HG02852 (cell line): Measurements from ENCODE around the gene PRSS21.

Experiments used
- ATAC-seq: cut with Tn5 transposase; IDR thresholded peaks from one replicate; pipeline ENCODE4 v1.9.1; 2021; ENCODE audit warnings: mild to moderate bottlenecking, moderate library complexity; ENCODE audit not compliant: unreplicated experiment

Gene PRSS21, protein sequence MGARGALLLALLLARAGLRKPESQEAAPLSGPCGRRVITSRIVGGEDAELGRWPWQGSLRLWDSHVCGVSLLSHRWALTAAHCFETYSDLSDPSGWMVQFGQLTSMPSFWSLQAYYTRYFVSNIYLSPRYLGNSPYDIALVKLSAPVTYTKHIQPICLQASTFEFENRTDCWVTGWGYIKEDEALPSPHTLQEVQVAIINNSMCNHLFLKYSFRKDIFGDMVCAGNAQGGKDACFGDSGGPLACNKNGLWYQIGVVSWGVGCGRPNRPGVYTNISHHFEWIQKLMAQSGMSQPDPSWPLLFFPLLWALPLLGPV

DNA sequence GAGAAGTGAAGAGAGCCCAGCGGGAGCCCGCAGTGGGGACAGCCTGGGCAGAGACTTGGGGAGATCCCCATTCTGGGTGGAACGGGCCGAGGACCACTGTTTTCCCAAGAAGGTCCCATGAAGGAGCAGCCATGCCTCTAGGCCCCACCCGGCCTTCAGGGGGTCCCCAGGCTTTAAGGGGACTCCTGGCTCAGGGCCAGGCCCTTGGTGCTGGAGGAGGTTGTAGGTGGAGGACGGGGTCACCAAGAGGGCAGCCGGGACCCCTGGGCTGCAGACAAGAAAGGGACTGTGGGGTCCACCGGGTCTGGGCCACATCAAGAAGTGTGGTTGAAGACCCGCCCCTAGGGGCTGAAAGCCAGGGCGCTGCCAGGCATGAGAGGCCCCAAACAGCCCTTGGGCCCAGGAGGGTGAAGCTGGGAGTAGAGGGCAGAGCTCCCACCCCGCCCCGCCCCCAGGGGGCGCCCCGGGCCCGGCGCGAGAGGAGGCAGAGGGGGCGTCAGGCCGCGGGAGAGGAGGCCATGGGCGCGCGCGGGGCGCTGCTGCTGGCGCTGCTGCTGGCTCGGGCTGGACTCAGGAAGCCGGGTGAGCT, at the start of gene PRSS21:
PRSS21 (plus strand) TSS at position 487 of the 589 bp plus-strand sequence; CDS start at position 519, 32 bp downstream.
- no peak for ATAC-seq

DNA sequence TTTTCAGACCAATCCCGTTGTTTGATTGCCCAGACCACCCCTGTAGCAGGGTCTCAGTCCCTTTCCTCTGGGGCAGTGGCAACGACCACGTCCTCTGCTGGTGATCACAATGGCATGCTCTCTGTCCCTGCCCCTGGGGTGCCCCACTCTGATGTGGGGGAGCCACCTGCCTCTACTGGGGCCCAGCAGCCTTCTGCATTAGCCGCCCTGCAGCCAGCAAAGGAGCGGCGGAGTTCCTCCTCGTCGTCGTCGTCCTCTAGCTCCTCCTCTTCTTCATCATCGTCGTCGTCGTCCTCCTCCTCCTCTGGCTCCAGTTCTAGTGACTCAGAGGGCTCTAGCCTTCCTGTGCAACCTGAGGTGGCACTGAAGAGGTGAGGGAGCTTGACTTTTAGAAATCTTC, 49.1 kb upstream of the PRSS21 start:
- ATAC-seq: no peak

GRCh38 chr16:2768403-2769089, 48.5 kb upstream of the PRSS21 start:
- ATAC-seq: no peak

- no peak for ATAC-seq
Observed at GRCh38 chr16:2769100-2769529, 47.9 kb upstream of the PRSS21 start.

GRCh38 chr16:2769675-2770056, 47.4 kb upstream of the PRSS21 start:
- ATAC-seq: no peak

DNA sequence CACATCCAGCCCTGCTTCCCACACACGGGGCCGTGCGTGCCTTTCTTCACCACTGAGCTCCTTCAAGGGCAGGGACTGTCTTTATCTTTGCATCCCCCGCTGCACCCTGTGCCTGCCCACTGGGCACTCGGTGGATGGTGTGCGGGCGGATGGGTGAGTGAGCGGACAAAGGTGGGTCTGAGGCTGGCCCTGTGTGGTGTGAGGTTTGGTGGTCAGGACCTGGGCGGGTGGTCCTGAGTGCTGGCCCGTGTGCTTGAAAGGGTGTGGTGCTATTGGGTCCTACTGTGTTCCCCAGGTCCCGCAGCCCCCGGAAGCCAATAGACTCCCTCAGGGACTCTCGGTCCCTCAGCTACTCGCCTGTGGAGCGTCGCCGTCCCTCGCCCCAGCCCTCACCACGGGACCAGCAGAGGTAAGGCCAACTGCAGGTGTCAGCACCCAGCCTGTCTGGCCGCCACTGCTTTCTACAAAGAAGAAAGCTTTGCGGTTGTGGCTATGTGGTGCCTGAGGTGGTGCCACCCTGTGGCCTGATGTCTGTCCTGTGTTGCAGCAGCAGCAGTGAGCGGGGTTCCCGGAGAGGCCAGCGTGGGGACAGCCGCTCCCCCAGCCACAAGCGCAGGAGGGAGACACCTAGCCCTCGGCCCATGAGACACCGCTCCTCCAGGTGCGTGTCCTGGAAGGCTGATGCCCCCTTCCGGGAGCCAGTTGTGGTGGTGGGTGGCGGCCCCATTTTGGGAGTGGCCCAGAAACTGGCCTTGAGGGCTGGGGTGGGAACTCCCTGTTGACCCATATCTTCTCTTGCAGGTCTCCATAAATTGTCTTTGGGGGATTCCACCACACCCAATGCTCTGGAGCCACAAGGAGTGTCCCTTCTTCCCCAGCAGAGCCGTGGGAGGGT, 46.7 kb upstream of the PRSS21 start:
- ATAC-seq: no peak

- no peak for ATAC-seq
Observed at GRCh38 chr16:2771496-2772402, 45.3 kb upstream of the PRSS21 start.

DNA sequence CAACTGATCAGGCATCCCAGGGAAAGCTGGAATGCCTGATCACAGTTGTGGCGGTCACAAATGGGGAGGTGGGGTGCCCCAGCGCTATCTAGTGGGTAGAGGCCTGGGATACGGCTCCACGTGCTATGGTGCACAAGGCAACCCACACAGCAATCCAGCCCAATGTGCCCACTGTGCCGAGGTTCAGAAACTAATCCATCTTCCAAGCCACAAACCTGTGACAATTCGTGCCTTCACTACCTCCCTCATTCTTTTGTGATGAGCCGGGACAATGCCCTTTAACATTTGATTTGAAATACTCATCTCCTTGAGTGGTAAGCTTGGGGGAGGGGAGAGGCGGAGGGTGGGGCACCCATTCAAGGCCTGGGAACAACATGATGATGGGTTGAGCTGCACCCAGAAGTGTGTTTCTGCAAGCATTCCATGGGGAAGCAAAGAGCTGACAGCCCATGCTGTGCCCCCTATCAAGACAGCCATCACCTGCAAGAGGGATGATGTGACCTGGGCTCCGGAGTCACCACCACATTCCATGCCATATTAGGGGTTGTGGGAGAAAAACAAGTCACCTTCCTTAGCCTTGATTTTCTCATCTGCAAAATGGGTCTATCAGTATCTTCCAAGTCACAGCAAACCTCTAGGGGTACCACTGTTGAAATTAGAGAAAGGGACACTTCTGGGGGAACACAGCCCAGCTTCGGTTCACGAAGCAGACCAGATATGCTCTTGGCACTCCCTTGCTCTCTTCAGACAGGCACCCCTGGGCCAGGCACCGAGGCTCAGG, 43.7 kb upstream of the PRSS21 start:
- no peak for ATAC-seq

DNA sequence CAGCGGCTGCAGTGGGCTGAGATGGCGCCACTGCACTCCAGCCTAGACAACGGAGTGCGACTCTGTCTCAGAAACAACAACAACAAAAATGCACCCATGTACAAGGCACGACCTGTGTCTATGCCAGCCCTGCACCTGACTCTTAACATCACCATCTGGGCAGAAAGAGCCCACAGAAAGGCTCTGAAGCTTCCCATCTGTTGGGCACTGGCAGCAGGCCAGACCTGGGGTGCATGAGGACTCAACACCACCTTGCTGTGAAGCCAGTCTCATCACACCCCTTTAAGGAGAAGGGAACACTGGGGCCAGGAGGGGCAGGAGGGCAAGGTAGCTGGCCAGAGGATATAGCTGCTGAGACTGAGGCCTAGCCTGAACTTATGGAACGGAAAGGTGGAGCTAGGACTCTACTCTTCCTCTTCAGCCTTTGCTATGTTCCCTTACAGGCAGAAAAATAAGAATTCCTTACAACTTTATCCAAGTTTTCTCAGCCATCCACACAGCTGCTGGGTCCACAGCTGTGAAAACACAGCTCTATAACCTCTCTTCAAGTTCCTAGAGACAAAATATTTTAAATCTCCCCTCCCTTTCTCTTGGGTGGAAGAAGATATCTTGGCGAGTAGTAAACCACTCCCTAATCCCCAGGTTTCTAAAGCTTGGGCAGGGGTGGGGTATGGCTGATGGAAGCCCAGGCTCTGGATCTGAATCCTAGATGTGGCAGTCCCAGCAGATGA, 42.7 kb upstream of the PRSS21 start:
- ATAC-seq: no peak

GRCh38 chr16:2775131-2775716, 41.8 kb upstream of the PRSS21 start:
- no peak for ATAC-seq

DNA sequence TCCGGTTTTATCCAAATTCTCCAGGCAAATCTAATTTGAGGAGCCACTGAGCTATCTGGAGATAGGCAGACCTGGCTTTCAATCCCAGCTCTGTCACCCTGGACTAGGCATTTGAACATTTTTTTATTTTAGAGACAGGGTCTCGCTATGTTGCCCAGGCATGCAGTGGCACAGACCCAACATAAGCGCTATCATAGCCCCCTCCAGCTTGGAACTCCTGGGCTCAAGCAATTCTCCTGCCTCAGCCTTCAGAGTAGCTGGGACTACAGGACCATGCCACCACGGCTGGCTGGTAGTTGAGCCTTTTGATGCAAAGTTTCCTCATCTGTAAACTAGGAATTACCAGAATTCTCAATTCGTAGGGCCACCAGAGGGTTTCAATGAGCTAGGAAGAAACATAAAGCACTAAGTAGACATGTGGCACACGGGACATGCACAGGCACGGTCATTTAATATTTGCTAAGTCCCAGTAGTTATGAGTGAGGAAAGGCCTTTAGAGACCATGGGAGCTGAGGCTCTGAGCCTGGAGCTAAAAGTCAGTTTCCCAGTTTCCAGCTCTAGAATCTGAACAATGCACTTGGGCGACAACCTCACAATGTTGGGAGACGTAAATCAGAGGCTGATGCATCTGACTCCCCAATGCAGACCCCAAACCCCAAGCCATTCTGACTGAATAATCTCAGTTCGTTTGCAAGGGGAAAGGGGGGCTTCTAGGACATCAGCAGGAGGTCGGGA, 41.1 kb upstream of the PRSS21 start:
- ATAC-seq: no peak

- ATAC-seq: peak; percentile 20
Observed at GRCh38 chr16:2776500-2777139, 40.4 kb upstream of the PRSS21 start.

- peak; percentile 82 for ATAC-seq
Observed at GRCh38 chr16:2777231-2777902, 39.7 kb upstream of the PRSS21 start, which contains the start of gene ELOB. TSS of gene ELOB (minus strand) at chr16:2777280. CDS start at chr16:2777239, 41 bp downstream.

DNA sequence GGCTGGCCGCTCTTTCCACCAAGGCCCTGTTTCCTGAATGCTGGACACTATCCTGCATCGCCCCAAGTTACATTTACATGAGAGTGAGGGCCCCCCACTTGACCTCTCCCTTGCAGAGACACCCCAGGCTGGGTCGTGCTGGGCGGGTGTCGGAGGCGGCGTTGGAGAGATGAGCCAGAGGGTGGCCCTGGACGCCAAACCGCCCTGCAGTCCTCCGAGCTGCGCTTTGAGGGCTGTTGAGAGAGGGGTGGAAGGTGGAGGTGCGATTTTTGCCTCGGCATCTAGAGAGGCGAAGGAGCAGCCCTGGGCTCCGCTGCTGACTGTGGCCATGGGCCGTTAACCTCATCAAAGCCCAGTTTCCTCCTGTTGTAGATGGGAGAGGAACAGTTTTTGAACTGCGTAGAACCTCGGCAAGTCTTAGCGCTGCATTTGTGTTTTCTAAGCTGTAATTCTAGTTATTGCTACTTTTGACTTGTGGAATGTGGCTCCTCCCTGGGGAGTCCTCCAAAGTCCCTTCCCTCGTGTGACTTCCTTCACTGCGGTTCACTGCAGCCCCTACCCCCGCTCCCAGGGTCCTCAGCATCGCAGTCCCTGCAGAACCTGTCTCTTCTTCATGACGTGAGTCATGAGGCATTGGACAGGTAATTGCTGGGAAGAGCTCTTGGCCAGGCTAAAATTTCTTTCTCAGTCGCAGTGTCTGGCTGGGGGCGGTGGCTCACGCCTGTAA, 39.0 kb upstream of the PRSS21 start:
- peak; percentile 9 for ATAC-seq

DNA sequence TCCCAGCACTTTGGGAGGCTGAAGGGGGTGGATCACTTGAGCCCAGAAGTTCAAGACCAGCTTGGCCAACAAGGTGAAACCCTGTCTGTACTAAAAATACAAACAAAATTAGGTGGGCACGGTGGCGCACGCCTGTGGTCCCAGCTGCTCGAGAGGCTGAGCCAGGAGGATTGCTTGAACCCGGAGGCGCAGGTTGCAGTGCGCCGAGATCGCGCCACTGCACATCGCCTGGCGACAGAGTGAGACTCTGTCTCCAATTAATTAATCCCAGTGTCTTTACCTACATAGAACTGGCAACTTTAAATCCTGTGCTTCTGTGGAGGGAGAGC, 38.4 kb upstream of the PRSS21 start:
- ATAC-seq: no peak
